GM19463 (cell line): Measurements from ENCODE around the gene AFF4.

Source experiments
- ATAC-seq: cut with Tn5 transposase; IDR thresholded peaks from one replicate; pipeline ENCODE4 v1.9.1; 2021; ENCODE audit warnings: mild to moderate bottlenecking, moderate library complexity; ENCODE audit not compliant: unreplicated experiment

AFF4 gene

DNA sequence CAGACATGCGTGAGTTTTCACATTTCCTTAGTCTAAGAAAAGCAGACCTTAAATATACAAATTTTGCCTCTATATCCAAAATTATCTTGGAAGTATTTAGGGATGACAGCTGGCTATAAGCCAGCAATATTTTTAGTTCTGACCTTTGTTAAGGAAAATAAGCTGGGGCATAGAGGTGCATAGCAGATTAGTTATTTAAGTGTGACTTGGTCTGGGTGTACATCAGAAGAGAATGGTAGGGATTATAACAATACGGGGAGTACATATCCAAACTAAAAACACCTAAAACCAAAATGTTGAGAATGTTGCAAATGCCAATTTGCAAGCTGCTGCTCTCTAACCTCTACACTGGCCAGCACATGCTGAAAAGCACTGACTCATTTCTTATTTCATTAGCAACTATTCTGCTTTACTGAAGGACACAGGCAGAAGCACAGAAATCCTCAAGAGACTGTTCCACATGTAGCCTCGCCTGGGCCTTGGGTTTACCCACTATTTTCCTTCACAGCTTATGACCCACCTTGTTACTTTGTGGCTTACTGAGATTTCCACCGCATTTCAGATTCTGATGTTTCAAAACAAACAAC, 67.6 kb downstream of the AFF4 start:
- ATAC-seq = no peak

DNA sequence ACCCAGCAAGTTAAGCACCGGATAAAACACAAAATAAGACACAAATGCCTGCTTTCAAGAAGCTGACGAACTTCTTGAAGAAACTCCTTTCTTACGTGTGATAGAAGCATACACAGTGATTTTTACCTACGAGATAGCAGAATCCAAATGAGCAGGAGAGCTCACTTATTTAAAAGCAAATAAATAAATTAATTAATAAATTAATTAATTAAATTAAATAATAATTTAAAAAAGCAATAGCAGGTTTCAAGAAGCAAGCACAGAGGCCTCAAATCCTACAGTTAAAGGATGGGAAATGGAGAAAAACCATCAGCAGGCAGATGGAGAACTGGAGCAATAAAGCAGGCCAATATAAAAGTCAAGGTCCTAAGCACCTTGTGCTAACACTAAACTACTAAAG, 72.6 kb downstream of the AFF4 start:
- no peak for ATAC-seq

DNA sequence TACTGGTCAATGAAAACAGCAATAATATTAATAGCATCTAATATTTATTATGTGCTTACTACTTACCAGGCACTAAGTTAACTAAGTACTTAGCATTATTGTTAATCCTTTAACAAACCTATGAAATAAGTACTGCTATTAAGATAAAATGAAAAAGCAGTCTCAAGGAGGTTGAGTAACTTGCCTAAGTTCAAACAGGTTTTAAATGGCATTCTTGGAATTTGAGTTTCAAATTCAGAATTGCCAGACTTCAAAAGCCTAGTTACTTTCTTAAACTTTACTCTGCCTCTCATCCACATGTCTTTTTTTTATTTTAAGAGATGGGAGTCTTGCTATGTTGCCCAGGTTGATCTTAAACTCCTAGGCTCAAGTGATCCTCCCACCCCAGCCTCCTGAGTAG, 73.9 kb downstream of the AFF4 start:
- no peak for ATAC-seq

DNA sequence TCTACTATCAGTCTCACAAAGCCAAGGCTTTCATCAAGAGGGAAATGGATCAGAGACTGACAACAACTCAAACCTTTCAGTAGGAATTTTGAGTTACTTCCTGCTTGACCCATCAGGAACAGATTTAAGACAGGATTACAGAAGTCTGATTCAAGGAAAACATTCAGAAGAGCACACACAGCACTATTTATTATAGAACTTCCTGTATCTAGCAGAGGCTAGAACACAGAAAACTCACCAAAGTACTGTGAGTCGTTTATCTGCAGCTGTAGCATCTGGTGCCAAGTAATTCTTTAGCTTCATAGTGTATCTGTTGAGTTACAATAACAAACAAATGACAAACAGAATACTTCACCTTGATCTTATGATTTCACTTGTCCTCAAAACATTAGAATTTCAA, 76.2 kb downstream of the AFF4 start:
- no peak for ATAC-seq

DNA sequence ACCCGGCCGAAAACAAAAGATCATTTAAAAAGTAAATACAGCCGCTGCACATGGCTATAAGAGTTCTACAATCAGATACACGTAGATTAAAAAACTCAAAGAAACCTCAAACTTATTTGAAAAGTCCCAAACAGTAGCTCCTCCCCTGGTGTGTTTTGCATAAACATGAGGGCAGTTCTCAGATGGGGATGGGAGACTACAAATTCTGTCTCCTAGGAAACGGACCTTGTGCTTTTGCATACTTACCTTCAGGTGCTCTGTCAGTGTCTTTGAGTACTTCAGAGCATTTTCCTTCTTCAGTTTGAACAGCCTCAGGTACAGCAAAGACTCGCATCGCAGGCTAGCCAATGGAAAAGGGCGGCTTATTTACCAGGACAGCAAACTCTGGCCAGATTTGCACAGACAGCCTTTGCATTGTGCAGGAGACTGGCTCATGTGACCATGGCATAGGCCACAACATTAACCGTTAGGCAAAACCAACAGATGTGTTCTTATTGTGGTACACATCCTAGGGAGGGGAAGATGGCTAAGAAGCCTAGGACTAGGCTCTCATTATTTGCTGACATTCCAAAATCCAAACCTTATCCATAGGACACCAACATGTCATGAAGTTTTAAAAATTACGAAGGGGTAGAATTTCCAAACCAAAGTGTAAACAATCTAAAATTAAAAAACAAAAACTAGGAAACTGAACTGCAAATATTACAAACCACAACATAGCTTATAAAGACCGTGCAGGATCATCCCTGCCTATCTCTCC, 77.2 kb downstream of the AFF4 start:
- ATAC-seq = no peak

DNA sequence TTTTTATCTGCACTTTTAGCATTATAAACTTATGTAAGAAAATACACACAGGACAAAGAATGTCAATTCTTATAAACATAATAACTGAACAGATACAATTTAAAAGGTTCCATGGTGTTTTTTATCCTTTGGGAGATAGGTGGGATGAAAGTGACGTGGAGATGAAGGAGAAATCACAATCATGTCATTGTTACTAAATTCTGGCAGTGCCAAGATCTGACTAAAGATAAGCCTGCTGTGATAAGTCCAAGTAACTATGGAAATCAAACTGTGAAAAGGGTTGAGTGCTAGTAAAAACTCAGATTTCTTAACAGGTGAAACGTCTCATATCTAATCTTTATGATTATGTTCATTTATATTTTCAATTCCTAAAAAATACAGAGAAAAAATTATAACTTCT, 78.9 kb downstream of the AFF4 start:
- ATAC-seq = no peak

DNA sequence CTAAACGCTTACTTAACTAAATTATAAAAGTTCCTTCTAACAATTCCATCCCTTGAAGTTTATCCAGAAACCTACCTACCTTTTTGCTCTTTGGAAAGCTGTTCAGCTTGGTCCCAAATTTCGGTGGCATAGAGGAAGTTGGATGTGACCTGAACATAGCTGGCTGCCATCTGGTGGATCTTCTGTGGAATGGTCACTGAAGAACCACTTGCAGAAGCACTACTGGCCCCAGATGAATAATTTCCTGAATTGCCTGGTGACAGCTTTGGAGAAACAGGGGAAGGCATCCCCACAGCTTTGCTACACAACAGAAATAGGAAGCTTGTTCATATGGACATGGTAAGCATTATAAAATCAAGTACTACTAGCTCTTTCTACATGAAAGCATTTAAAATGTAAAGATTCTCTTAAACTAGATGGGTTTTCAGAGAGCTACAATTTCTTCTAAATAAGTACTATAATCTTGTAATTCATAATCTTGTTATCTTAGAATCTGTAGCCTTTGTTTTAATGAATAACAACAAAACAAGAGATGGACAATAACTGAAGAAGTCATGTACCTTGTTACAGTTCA, 80.1 kb downstream of the AFF4 start:
- no peak for ATAC-seq

DNA sequence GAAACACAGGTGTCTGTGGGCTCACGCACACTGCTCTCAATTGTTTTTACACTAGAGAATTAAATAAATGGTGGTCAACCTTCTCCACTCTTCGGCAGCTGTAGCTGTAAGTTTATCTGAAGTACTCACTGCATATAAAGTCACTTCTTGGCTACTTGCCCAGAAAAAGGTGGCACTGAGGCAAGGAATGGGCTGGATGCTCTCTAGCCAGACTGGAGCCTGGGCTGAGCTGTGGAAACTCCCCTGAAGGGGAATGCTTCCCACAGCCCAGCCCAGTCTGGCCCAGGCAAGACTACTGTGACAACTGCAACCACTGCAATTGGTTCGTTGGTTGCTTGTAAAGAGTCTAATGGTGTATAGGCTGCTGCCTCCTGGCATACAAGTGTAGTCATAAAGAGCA, 85.5 kb downstream of the AFF4 start:
- ATAC-seq = no peak

DNA sequence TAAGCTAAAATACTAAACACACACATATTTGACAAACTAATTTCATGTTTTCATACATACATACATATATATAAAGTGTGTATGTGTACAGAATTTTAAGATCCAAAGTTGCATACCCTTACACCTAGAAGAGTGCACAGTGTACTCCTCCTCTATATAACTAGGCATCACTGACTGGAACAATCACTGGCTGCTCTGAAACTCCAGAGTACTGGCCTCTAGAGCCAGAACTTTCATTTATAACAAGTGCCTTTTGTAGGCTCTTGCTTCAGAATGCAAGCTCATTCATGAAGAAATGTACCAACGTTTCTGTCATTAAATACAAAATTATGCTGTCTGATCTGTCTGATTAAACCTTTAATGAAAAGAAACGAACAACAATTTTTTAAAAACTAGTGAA, 86.0 kb downstream of the AFF4 start:
- no peak for ATAC-seq

DNA sequence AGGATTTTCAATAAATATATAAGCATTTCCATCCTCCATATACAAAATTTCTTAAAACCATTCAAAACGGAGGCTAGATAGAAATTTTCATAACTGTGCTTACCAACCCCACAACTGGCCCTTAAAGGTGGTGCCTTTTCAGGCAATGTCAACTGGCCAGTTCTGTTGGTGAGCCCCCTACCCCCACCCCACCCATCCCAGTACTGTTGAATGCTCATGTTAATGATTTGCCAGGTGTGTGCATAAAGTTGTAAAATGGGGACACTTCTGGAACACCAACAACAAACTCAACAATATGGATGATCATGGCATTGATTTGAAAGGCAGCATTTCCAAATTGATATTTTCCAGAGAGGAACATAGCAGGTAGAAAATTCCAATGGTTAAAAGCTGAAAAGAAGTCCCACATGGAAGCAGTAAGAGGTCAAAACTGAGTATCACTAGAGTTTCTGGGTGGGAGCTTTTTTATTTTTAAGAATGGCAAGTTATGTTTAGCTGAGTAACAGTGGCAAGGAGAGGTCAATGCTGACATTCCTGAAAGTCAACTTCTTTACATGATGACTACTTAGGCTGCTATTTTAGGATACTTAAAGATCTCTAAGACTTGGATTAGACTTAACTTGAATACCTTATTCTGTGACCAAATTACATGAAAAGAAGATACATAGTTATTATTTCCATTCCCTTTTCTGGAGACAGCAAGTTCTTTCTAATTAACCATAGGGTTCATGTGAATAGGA, 87.2 kb downstream of the AFF4 start:
- no peak for ATAC-seq

DNA sequence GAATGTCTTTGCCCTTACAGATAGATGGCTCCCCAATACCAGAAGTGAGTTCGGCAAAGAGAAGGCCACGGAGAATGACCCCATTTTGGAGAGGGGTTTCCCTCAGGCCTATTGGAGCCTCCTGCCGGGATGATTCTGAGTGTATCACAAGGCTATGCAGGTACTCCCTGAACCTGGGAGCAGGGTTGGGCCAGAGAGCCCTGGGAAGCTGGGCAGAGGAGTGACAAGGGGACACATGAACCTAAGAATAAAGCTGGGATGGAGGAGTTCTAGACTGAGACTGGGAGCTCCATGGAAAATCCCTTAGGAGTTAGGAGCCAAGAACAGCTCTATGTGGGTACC, 89.5 kb downstream of the AFF4 start:
- ATAC-seq = no peak

DNA sequence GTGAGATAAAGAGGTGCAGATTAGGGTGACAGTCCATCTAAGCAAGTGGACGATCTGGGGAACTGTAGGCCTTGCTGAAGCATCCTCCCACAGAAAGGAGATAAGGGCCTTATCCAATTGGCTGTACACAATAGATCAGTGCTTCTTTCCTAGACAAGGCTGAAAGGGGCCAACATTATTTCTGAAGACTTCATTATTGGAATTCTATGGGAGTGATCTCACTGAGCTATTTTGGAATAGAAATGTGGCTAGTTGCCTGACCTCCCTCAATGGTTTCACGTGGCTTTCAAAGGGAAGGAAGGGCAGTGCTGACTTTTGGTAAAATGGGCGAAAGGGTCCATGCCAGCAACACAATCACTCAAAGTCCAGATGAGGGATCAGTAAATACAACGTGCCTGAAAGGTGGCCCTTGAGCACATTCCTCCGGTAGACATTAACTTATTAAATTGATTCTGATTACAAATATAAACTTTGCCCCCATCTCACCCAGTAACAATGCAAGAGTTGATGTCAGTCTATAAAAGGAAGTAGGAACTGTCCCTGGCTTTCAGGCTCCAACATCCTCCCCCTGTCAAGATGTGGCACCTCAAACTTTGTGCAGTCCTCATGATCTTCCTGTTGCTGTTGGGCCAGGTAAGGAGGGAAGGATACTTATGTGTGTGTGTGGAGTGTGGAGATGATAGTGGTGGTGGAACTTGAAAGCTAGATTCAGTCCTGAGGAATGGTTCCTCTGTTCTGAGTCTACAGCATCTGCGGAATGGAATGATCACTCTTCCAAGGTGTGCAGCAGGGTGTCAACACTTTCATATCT, 90.1 kb downstream of the AFF4 start, which contains the start of gene LEAP2:
TSS of gene LEAP2 (plus strand) at position 550 of the 811 bp plus-strand sequence. CDS start at position 577, 27 bp downstream.
- no peak for ATAC-seq

DNA sequence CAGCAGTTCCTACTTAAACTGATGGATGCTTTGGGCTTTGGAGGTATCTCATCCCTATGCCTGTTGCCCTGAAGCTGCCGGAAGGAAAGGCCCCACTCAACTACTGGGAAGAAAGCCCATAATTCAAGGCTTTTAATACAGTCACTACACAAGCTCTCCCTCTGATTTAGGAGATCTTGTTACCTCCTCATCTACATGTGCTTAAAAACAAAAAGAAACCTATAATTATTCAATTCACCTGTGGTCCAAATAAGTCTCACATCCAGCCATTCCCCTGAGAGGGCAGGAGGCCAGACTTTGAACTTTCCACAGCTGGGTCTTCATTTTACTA, 90.7 kb downstream of the AFF4 start:
- no peak for ATAC-seq

DNA sequence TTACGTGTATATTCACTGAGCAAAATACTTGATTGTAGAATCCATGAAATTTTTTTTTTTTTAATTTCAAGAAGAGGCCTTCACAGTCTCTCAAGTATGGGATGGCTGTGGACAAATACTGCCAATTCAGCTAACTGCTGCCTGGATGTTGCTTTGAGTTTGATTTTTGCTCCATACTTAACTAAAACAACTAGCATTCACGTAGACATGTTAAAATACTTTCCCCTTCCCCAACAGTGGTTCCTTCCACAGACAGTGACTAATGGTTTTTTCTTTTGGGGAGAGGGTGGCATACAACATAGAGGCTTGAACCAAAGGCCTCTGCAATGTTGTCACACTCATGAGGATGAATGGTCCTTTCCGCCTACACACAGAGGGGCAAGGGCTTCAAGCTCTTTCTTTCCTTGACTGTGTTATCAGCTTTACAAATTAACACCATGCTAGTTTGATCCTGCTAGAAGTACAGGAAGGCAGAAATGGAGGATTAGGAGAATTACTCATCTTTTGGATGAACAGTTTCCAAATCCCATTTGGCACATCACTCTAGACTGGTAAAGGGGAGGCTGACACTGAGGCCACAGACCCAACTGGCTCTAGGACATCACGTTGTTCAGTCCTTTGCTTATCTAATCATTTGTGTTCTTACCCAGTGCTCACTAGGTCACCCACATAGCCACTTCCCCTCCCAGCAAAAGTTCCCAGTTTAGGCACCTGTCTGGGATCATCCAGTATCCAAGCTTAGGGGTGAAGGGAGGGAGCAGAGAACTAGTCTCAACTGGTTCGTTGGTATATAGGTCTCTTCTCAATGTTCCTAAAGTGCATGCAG, 91.8 kb downstream of the AFF4 start:
- no peak for ATAC-seq

DNA sequence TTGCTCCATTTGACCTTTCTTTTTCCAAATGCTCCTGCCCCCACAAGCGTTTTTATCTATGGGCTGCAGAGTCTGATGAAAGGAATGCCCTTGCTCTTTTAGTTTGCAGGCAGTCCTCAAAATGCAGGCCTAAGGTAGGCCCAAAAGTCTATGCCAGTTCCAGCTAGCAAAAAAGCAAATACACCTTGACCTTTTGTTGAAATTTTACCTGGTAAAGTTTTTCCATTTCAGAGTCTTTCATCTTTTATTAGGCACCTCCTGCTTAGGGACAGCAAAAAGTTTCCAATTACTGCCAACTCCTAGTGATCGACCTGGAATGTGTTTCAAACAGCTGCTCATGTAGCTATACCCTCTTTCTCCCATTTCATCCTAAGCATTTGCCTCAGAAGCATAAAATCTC, 92.6 kb downstream of the AFF4 start:
- ATAC-seq = no peak

DNA sequence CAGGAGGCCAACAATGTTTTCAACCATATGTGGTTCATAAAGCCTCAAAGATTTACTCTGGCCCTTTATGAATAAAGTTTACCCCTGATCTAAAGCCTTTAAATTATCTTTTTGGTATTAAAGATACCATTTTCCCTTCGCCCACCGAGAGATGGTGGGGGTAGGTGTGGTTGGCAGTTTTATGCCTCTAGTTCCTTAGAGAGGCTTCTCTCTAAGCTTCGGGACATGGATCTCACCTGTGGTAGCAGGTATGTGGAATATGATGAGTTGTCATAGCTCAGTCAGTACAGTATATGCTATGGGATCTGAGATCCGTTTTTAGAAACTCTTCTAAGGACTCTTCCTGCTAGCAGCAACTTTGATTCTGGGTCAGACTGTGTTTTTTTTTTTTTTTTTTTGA, 94.7 kb downstream of the AFF4 start:
- no peak for ATAC-seq

DNA sequence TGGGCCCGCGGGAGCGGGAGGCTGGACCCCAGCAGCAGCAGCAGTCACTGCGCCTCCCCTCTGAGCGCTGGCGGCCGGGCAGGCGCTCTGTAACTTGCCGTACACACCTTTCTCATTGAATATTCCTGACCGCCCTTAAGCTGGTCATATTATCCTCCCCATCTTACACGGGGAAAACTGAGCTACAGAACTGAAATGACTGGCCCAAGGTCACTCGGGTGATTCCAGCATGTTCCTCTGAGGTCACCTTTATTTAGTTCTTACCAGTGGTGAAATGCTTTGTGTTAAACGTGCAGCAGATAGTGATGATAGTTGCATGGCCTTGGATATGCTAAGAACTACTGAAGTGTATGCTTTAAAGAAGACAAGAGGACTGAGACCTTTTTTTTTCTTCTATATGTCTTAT, 96.4 kb downstream of the AFF4 start:
- no peak for ATAC-seq

DNA sequence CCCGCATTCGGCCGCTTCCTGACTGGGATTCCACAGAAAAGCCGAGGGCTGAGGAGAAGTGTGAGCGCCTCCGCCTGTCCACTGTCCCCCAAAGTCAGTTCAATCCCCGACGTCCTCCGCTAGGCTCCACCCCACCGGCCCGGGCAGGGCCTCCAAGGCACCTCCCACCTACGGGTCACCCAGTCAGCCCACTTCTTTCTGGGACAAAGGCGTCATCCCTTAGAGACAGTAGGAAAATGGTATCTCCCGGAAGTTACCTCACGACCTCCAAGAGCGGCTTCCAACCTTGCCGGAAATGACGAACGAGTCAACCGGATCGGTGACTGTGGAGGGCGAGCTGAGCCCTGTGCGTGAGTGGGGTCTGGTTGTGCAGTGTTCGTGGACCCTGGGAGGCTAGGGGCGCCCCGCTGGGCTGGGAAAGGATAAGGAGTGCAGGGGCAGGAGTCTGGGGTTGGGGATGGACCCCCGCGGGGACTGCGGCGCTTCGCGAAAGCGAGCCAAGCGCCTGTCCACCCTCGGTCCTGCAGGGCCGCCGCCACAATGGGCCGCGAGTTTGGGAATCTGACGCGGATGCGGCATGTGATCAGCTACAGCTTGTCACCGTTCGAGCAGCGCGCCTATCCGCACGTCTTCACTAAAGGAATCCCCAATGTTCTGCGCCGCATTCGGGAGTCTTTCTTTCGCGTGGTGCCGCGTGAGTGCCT, 96.9 kb downstream of the AFF4 start, which contains the start of the genes GDF9 and UQCRQ:
TSS of gene GDF9 (minus strand) at position 128 of the 704 bp plus-strand sequence. CDS start 1,936 bp downstream, outside the sequence.
TSS of gene UQCRQ (plus strand) at position 301 of the 704 bp plus-strand sequence. CDS start at position 541, 240 bp downstream.
- ATAC-seq = peak; percentile 99

DNA sequence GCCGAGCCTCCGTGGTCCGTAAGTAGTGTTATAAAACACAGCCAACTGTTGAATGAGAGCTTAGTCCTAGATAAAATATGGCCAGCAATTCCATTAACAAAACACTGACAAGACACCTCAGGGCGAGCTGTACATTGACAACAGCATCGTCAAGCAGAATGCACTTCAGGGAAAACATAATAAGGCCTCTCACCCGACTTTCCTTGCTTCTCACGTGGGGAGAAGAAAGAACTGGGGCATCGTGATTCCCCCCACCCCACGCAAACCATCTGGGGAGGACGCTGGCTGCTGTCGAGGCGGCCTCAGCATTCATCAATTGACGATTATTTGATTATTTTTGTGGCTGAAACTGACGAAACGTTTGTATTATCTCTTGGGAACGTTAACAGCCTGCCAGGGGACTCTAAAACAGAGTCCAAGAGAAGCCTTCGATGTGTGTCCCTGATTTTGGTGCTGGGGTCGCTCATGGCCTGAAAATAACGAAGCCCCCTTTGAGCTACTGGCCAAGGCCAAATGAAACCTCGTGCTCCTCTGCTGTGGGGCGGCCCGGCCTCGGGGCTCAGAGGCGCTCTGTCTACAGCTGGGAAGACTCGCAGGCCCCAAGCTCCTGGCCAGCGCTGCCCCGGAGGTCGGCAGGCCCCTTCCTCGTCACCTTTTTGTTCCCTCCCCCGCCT, 97.6 kb downstream of the AFF4 start:
- peak; percentile 11 for ATAC-seq
